ENCODE measurements around the gene ETS1. TPM values are rescaled to one million over a fixed set of nuclear protein-coding genes. Genes with fewer than 3 reads are reported as not detected.

Gene ETS1
- total and polyA plus RNA-seq, 11 donors = 18.4 to 101 (median 45.3) TPM

DNA sequence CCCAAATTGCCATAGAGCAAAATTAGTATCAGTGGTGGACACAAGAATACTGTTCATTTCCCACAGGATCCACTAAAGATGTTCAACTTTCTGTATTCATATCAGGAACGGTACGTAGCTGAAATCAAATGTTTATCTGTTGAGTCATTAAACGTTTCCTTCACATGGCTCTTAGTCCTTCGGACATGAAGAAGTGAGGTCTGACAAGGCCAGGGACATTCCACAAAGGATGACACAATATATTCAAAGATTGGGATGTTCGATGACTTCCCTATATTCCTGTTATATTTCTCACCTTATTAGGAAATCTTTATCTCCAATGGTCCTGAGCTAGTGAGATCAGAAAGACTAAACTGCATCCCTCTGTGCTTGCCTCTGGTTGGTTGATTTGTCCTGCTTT, 129.0 kb downstream of the ETS1 start:
- H3K4me1 ChIP-seq = peaks cover under 1 to 51% (median 31%) of the 10 kb centered on the region in 12 donors
- TF ChIP-seq POLR2A (IDR thresholded peaks at IDR 0.05) = no peak
- no peak for TF ChIP-seq CTCF (IDR thresholded peaks at IDR 0.05)

GRCh38 chr11:128457874-128458273, 129.5 kb downstream of the ETS1 start:
- Histone ChIP-seq H3K9me3 (no peaks in the 10 kb centered on the region), H3K4me3 (no peak overlapping the region), H3K27me3 (no peaks in the 10 kb centered on the region), H3K27ac (peak overlapping the region in 7 of 12 donors; percentile 18 to 54 (median 39)), H3K36me3 (peaks cover 0 to 67% (median 58%) of the 10 kb centered on the region in 9 donors), H3K4me1 (peaks cover 3 to 51% (median 31%) of the 10 kb centered on the region in 12 donors)
- DNase-seq (no peak), ATAC-seq (no peak)
- TF ChIP-seq CTCF (IDR thresholded peaks at IDR 0.05) (no peak), POLR2A (IDR thresholded peaks at IDR 0.05) (no peak)
- intact Hi-C loops (cut with DNase I) = loop anchor here in 3 of 10 donors (5.0 to 10.0 kb wide), 3 partner anchors 36 to 163 kb away; no protein-coding TSS in a partner anchor
- WGBS, 4 donors = 78 to 95% (median 89%) methylated on average over 3 of the region's 3 CpGs

More for the DNA sequence above, 129.0 kb downstream of the ETS1 start:
- intact Hi-C loops (cut with DNase I) = loop anchor here in 3 of 10 donors (5.0 to 10.0 kb wide), 3 partner anchors 36 to 164 kb away; no protein-coding TSS in a partner anchor
- ATAC-seq (peak in 1 of 4 donors; percentile 17), DNase-seq (no peak)
- Histone ChIP-seq H3K4me3 (no peak overlapping the region), H3K36me3 (peaks cover 0 to 72% (median 62%) of the 10 kb centered on the region in 9 donors), H3K27me3 (no peaks in the 10 kb centered on the region), H3K27ac (peak overlapping the region in 7 of 12 donors; percentile 21 to 54 (median 38)), H3K9me3 (no peaks in the 10 kb centered on the region)
- WGBS, 4 donors = 30 to 34% (median 33%) methylated on average over 5 of the region's 5 CpGs

DNA sequence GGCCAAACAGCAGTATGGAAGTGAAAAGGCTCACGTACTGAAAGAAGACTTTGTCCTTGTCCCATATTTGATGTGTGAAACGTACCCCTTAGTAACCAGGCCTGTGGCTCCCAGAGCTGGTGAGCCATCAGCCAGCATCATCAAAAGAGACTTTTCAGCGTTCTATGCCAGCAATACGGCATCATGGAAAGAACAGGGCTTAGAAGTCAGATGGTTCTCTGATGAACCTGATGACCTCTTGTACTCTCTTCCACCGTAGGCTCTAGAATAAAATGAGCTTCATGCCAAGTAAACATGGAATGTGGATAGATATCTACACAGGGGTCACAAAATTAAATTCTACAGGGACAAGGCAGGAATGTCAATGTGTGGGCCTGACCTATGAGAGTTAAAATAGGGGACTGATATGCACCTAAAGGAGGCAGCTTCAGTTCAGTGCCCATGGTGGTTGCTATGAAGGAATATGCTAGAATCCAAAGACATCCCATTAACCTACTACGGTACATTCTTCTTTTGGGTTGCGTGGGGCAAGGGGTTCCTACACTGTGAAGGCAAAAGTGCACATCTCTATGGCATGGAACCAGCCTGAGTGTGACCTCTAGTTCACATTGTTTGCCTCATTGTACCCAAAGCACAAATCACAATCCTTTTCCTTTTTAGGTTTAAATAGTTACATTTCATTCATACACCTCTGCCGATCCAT, 130.6 kb downstream of the ETS1 start:
- H3K4me1 ChIP-seq = peaks cover 3 to 61% (median 37%) of the 10 kb centered on the region in 12 donors
- H3K27ac ChIP-seq = peak overlapping the region in 8 of 12 donors; percentile 4 to 63 (median 40)
- ATAC-seq (peak in 3 of 4 donors; percentile 5 to 18 (median 7)), DNase-seq (no peak)
- WGBS, 4 donors = 64 to 70% (median 69%) methylated on average over 8 of the region's 8 CpGs
- intact Hi-C loops (cut with DNase I) = loop anchor here in 3 of 10 donors (5.0 to 10.0 kb wide), 3 partner anchors 34 to 162 kb away; no protein-coding TSS in a partner anchor
- H3K4me3 ChIP-seq = no peak overlapping the region
- TF ChIP-seq POLR2A (IDR thresholded peaks at IDR 0.05) (no peak), CTCF (IDR thresholded peaks at IDR 0.05) (no peak)
- H3K9me3 ChIP-seq = no peaks in the 10 kb centered on the region
- no peaks in the 10 kb centered on the region for H3K27me3 ChIP-seq
- H3K36me3 ChIP-seq = peaks cover 0 to 56% (median 46%) of the 10 kb centered on the region in 9 donors

DNA sequence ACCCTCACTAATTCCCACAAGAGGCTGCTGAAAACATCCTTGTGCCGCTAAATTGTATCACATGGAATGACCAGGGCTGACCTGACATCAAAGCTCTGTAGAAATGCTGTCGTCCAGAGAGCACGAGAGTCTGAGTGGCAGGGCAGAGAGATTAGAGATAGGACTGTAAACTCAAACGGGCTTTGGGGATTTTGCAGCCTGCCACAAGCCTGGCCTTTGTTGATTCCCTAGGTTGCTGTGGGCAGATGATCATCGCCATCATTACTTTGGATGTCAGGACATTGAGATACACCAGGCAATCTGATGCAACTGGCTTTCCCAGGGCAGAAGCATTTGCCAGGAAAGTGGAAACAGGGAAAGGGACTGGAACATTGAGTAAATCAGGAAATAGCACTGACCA, 131.6 kb downstream of the ETS1 start:
- Histone ChIP-seq H3K36me3 (peaks cover 0 to 46% (median 37%) of the 10 kb centered on the region in 9 donors), H3K4me1 (peaks cover 3 to 66% (median 37%) of the 10 kb centered on the region in 12 donors), H3K27me3 (no peaks in the 10 kb centered on the region), H3K9me3 (no peaks in the 10 kb centered on the region), H3K27ac (peak overlapping the region in 8 of 12 donors; percentile 4 to 63 (median 40)), H3K4me3 (no peak overlapping the region)
- intact Hi-C loops (cut with DNase I) = loop anchor here in 3 of 10 donors (5.0 to 10.0 kb wide), 3 partner anchors 33 to 161 kb away; no protein-coding TSS in a partner anchor
- TF ChIP-seq POLR2A (IDR thresholded peaks at IDR 0.05) (no peak), CTCF (IDR thresholded peaks at IDR 0.05) (no peak)
- DNase-seq (no peak), ATAC-seq (no peak)
- 42 to 70% (median 49%) methylated on average over 5 of the region's 5 CpGs for WGBS, 4 donors

Measured in heart left ventricle (tissue), 16 donors.